Measurements from ENCODE around the gene P3R3URF. TPM values are rescaled to one million over a fixed set of nuclear protein-coding genes. Genes with fewer than 3 reads are reported as not detected.

P3R3URF gene
- total and polyA plus RNA-seq, 9 donors: not detected

DNA sequence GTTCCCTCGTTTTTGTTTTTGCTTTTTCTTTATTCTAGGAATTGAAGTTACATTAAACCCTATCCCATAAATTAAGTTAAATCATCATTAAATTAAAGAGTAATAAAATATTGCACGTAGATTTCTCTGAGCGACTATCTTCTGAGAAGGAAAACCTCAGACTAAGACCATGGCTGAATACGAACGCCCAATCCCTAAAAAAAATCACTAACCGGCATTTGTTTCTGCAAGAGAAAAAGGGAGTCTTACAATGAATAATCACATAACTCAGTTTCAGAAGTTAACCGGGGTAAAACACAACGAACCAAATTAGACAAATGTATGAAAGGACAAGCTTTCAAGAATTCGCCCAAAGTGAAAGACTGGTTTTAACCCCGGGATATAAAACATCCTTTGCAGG is 45.2 kb downstream of the P3R3URF start:
- TF ChIP-seq EP300 (IDR thresholded peaks at IDR 0.05): no peak
- no peak for TF ChIP-seq POLR2A (IDR thresholded peaks at IDR 0.05)
- TF ChIP-seq, protein P1, sequence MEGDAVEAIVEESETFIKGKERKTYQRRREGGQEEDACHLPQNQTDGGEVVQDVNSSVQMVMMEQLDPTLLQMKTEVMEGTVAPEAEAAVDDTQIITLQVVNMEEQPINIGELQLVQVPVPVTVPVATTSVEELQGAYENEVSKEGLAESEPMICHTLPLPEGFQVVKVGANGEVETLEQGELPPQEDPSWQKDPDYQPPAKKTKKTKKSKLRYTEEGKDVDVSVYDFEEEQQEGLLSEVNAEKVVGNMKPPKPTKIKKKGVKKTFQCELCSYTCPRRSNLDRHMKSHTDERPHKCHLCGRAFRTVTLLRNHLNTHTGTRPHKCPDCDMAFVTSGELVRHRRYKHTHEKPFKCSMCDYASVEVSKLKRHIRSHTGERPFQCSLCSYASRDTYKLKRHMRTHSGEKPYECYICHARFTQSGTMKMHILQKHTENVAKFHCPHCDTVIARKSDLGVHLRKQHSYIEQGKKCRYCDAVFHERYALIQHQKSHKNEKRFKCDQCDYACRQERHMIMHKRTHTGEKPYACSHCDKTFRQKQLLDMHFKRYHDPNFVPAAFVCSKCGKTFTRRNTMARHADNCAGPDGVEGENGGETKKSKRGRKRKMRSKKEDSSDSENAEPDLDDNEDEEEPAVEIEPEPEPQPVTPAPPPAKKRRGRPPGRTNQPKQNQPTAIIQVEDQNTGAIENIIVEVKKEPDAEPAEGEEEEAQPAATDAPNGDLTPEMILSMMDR (IDR thresholded peaks at IDR 0.05): no peak
- DNase-seq: no peak
- Histone ChIP-seq H3K4me1 (ENCODE audit: insufficient read depth) (peaks cover 2% of the 10 kb centered on the region), H3K27me3 (no peaks in the 10 kb centered on the region), H3K36me3 (no peaks in the 10 kb centered on the region), H3K4me3 (peak overlapping the region; percentile 83), H3K27ac (no peak overlapping the region), H3K9me3 (no peaks in the 10 kb centered on the region)
- WGBS, 3 donors: 1 to 2% (median 2%) methylated on average over 10 of the region's 10 CpGs
- intact Hi-C loops (cut with DNase I): no loop called here

DNA sequence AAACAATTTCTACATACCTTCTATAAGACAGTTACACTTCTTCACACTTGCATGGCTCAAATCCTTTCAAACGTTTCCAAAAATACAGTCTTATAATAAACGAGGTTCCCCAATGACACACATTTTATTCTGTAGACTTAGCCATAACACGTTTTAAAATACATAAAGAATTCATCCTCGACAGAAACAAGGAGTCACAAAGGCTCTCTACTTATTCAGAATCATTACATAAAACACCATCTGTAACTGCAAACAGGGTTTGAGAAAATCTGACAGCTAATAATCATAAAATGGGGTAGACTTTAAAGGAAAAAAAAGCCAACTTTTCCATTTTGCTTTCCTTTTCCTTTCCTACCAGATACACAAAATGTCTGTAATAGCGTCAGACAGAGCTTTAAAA is 45.7 kb downstream of the P3R3URF start:
- H3K4me1 ChIP-seq (ENCODE audit: insufficient read depth): peaks cover 2% of the 10 kb centered on the region
- no peak for DNase-seq
- H3K27ac ChIP-seq: no peak overlapping the region
- no peak for TF ChIP-seq POLR2A (IDR thresholded peaks at IDR 0.05)
- TF ChIP-seq, protein P1 (IDR thresholded peaks at IDR 0.05): no peak
- no peak for TF ChIP-seq EP300 (IDR thresholded peaks at IDR 0.05)
- H3K4me3 ChIP-seq: peak overlapping the region; percentile 83
- H3K27me3 ChIP-seq: no peaks in the 10 kb centered on the region
- H3K36me3 ChIP-seq: no peaks in the 10 kb centered on the region
- intact Hi-C loops (cut with DNase I): no loop called here
- H3K9me3 ChIP-seq: no peaks in the 10 kb centered on the region
- 3 to 8% (median 8%) methylated on average over 5 of the region's 5 CpGs for WGBS, 3 donors

DNA sequence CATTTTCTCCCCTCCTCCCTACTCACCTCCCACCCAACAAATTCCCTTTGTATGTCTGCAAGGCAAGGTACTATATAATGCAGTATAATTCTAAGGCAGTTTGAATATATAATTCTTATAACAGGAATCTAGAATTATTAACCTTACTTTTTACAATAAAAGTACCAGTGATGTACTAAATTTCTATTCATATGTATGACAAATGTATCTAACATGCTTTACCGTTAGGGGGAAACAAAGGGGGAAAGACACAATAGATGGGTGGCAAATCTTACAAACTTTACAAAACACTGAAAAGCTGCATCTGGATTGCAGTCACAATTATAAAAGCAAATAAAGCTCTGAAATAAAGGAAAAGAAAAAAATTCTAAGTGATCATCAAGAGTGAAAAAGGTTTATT is 46.2 kb downstream of the P3R3URF start:
- intact Hi-C loops (cut with DNase I): no loop called here
- H3K27me3 ChIP-seq: no peaks in the 10 kb centered on the region
- WGBS, 3 donors: 17 to 42% (median 34%) methylated on average over 1 of the region's 1 CpG
- H3K36me3 ChIP-seq: no peaks in the 10 kb centered on the region
- H3K27ac ChIP-seq: no peak overlapping the region
- H3K9me3 ChIP-seq: no peaks in the 10 kb centered on the region
- no peak overlapping the region for H3K4me3 ChIP-seq
- H3K4me1 ChIP-seq (ENCODE audit: insufficient read depth): peaks cover 2% of the 10 kb centered on the region
- TF ChIP-seq, protein P1 (IDR thresholded peaks at IDR 0.05): no peak
- TF ChIP-seq POLR2A (IDR thresholded peaks at IDR 0.05): no peak
- no peak for TF ChIP-seq EP300 (IDR thresholded peaks at IDR 0.05)
- DNase-seq: no peak

DNA sequence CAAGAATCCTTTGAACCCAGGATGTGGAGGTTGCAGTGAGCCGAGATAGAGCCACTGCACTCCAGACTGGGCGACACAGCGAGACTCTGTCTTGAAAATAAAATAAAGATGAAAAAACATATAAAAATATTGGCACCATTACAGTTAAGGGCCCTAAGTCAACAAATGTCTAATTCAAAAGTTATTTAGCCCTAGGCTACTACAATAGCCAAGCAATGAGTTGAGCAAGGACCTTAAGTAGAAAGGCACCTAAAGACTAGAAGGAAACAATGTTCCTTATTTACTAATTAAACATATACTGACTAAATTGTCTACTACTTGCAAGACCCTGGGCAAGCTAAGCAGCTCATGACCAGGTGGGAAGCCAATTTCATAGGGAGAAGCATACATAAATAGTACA is 47.9 kb downstream of the P3R3URF start:
- Histone ChIP-seq H3K4me3 (no peak overlapping the region), H3K27ac (no peak overlapping the region), H3K36me3 (no peaks in the 10 kb centered on the region), H3K4me1 (ENCODE audit: insufficient read depth) (no peaks in the 10 kb centered on the region), H3K27me3 (no peaks in the 10 kb centered on the region), H3K9me3 (no peaks in the 10 kb centered on the region)
- intact Hi-C loops (cut with DNase I): no loop called here
- 90 to 94% (median 93%) methylated on average over 3 of the region's 3 CpGs for WGBS, 3 donors
- TF ChIP-seq, protein P1 (IDR thresholded peaks at IDR 0.05): no peak
- TF ChIP-seq EP300 (IDR thresholded peaks at IDR 0.05) (no peak), POLR2A (IDR thresholded peaks at IDR 0.05) (no peak)
- no peak for DNase-seq

Small RNA genes lying within 50 kb of the gene (small RNA-seq; reads per million reads assigned to genes)
- not detected for gene AL672043.1

Other genes with a start within 250 kb of the P3R3URF start
- gene PIK3R3, start 43.9 kb downstream of the P3R3URF start, total RNA-seq: 10 to 100 TPM in 4 of 7 donors, 1 to 10 TPM in 3; 3.6 to 20.3 (median 10.7) TPM
- gene PIK3R3, start 43.9 kb downstream of the P3R3URF start, polyA plus RNA-seq: 10 to 100 TPM in 1 of 2 donors, 1 to 10 TPM in 1; 6.5 to 20.0 TPM
- 10 to 100 TPM in 1 of 7 donors, 1 to 10 TPM in 4, under 1 TPM in 2; 0.18 to 26.9 (median 3.1) TPM for gene TSPAN1, start 1.4 kb downstream of the P3R3URF start, total RNA-seq
- gene TSPAN1, start 1.4 kb downstream of the P3R3URF start, polyA plus RNA-seq: 1 to 10 TPM in 1 of 2 donors, under 1 TPM in 1; 0.65 to 2.8 TPM
- 10 to 100 TPM; 19.1 to 49.2 (median 40.2) TPM for gene POMGNT1, start 21.9 kb upstream of the P3R3URF start, total RNA-seq
- gene POMGNT1, start 21.9 kb upstream of the P3R3URF start, polyA plus RNA-seq: 10 to 100 TPM; 27.6 to 42.1 TPM
- gene LURAP1, start 26.8 kb upstream of the P3R3URF start, total RNA-seq: 10 to 100 TPM in 3 of 7 donors, 1 to 10 TPM in 4; 4.5 to 15.4 (median 9.9) TPM
- 1 to 10 TPM; 3.7 to 6.1 TPM for gene LURAP1, start 26.8 kb upstream of the P3R3URF start, polyA plus RNA-seq
- 1 to 10 TPM in 2 of 7 donors, under 1 TPM in 4, not detected in 1; 0.28 to 1.4 (median 0.82) TPM for gene RAD54L, start 71.3 kb upstream of the P3R3URF start, total RNA-seq
- under 1 TPM; 0.50 to 0.63 TPM for gene RAD54L, start 71.3 kb upstream of the P3R3URF start, polyA plus RNA-seq
- 10 to 100 TPM; 54.8 to 99.8 (median 74.1) TPM for gene LRRC41, start 127.1 kb upstream of the P3R3URF start, total RNA-seq
- 10 to 100 TPM; 37.5 to 49.5 TPM for gene LRRC41, start 127.1 kb upstream of the P3R3URF start, polyA plus RNA-seq
- 100 to 1,000 TPM; 140 to 453 (median 189) TPM for gene UQCRH, start 127.2 kb upstream of the P3R3URF start, total RNA-seq
- 100 to 1,000 TPM; 272 to 359 TPM for gene UQCRH, start 127.2 kb upstream of the P3R3URF start, polyA plus RNA-seq
- gene NSUN4, start 164.3 kb upstream of the P3R3URF start, total RNA-seq: 10 to 100 TPM; 15.9 to 35.2 (median 19.1) TPM
- gene NSUN4, start 164.3 kb upstream of the P3R3URF start, polyA plus RNA-seq: 10 to 100 TPM; 12.2 to 16.7 TPM
- 10 to 100 TPM in 3 of 7 donors, 1 to 10 TPM in 4; 7.5 to 32.7 (median 9.3) TPM for gene FAAH, start 217.8 kb upstream of the P3R3URF start, total RNA-seq
- 1 to 10 TPM; 1.3 to 6.7 TPM for gene FAAH, start 217.8 kb upstream of the P3R3URF start, polyA plus RNA-seq

All from ovary (tissue), 9 donors.